Hair follicular keratinocyte (primary cell): ENCODE data around the gene TDRKH. TPM values are rescaled to one million over a fixed set of nuclear protein-coding genes. Genes with fewer than 3 reads are reported as not detected.

Source experiments
- total RNA-seq: library from RNA; depleted of rRNA; stranded (reverse); fragments of >200 nt; gene quantifications from 2 replicates; pipeline ENCODE4 v1.2.3, GENCODE V29; 2015

The TDRKH gene, protein sequence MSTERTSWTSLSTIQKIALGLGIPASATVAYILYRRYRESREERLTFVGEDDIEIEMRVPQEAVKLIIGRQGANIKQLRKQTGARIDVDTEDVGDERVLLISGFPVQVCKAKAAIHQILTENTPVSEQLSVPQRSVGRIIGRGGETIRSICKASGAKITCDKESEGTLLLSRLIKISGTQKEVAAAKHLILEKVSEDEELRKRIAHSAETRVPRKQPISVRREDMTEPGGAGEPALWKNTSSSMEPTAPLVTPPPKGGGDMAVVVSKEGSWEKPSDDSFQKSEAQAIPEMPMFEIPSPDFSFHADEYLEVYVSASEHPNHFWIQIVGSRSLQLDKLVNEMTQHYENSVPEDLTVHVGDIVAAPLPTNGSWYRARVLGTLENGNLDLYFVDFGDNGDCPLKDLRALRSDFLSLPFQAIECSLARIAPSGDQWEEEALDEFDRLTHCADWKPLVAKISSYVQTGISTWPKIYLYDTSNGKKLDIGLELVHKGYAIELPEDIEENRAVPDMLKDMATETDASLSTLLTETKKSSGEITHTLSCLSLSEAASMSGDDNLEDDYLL
- total RNA-seq: 12.3 and 13.3 TPM in 2 replicates

DNA sequence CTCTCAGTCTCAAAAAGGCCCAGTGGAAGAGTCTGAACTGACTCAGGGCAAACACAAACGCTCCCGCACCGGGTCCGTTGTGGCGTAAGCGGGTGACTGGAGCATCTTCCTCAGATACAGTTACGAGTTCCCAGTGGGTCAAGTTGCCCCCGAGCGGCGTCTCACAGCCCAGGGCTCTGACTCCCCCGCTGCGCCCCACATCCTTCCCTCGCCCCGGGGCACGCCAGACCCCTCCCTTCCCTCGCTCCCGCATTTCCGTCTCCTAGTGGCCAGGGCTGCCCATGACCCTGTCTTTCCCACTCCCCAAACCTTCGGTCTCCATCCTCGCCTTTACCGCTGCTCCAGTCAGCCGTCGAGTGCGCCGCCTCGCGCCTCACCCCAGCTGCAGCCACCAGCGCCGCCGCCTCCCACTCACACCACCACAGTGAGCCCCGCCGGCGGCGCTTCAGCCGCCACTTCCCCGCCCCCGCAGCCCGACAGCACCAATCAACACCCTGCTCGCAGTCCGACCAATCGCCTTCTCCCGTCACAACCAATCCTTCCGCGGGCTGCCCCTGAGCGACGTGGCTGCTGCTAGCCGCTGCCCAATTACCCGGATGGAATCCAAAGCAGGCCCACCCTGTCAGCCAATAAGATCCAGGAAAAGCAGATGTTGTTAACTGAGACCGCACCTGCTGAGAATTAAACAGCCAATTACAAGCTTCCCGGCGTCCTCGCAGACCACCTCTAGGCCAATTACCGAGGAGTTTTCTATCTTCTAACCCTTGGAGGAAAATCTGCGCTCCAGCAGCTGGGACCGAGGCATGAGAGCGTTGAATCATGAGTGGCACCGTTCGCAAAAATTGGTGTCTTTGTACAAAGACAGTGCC is at the start of gene TDRKH:
TDRKH (minus strand) TSS at position 430 of the 869 bp plus-strand sequence. CDS start 7,478 bp downstream, outside the sequence.

DNA sequence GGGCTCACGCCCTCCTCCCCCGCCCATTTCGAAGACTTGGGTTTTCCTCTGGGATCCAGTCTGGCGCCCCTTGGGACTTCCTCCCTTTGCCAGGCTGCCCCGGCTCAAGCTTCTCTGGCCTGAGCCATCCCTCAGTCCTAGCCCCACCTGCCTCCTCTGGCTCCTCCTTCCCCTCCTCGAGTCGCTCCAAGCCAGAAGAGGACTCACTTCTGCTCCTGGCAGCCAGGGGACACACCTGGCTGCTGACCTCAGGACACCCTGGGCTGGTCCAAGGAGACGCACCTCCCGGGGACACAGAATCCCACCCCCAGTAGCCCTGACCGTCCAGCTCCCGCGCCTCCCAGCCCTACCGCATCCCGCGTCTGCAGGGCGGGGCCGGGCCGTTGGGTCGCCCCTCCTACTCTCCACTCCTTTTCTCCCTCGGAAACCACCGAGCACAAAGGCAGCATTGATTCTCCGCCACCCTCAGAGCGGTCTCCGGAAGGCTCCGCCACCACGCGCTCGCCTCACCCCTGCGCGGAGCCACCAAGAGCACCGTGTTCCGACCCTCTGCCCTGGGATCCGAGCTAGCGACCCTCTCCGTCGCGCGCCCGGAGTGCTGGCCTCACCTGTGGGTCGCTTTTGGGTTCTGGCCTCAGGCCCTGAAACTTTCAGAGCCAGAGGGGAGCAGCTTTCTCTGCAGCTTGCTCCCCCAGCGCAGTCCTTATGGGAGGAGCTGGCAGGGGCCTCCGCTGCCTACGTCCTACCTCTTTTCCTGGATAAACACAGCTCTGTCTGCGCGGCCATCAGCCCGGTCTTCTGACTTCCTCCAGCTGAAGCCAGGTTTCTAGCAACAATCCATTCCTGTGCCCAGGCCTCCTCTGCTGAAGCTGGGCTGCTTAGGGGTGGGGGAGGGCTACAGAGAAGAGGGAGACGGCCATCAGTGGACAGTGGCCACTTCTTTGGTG is 49.4 kb upstream of the TDRKH start, which contains the start of gene C2CD4D:
C2CD4D (minus strand) TSS at position 364 of the 947 bp plus-strand sequence. CDS start 831 bp downstream, outside the sequence.

DNA sequence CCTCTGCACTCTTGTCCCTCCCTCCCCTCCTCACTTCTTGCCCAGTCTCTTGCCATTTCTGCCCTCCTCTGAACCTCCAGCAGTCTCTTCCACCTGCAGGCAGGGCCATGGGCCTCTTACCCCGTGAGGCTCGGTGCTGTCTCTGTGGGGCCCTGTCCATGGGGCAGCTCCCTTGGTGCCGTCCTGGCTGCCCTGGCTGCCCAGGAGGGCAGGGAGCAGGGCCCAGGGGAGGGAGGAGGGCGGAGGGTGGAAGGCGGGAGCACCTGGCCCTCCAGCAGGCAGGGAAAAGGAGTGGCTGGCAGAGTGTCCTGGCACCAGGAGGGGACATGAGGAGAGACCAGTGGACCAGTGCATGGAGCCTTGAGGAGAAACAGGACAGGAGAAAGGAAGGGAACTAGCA is 41.3 kb upstream of the TDRKH start, which contains the start of gene RORC:
RORC (minus strand) TSS at position 198 of the 400 bp plus-strand sequence; CDS start at position 160, 38 bp downstream.

GRCh38 chr1:151805066-151805820 is 14.9 kb upstream of the TDRKH start, which contains the start of gene LINGO4:
LINGO4 (minus strand) TSS chr1:151805419; CDS start chr1:151802704, 2,715 bp downstream.

DNA sequence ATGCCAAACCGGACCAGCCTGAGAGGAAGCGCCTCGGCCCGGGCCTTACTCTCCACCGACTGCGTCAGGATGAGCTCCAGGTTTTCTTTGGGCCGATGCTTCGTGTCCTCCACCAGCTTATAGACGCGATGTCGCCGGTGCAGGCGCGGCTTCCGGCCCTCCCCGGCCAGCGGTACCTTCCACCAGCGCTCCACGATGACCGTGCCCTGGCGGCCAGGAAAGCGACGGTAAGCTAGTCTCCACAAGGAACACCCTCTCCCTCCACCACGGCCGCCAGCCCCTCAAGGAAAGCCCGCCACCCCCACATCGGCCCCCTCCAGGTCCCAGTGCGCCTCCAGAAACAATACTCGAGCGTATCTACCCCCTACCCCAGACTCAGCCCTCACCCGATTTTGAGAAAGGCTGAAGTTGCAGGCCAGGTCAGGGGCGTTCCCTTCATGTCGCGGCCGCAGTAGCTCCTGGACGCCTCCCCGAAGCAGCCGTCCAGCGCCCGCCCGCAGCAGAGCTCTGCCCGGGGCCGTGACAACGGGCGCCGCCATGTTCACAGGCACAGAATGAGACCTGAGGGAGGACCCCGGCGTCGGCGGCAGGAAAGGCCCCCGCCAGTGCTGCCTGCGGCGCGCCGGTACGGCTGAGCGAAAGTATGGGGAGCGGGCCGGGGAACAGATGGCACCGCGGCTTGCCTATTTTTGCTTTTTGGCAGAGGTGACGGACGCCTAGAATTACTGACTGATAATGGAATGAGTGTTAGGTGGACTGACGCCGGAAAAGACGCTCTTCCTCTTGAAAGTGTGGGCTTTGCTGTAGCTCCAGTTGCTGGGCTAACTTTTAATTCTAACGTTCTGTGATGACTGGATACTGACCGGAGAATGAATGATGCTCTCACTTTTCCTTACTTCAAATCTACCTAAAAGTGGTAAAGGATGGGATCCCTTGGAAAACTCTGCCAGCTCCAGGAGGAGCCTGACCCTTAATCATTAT is 27.1 kb downstream of the TDRKH start, which contains the start of gene MRPL9:
MRPL9 (minus strand) TSS at position 556 of the 981 bp plus-strand sequence; CDS start at position 539, 17 bp downstream.

Other genes starting within 250 kb of the TDRKH start
- gene SNX27, start 178.4 kb downstream of the TDRKH start, total RNA-seq: 9.6 and 12.1 TPM in 2 replicates
- gene CELF3, start 73.7 kb downstream of the TDRKH start, total RNA-seq: not detected in 2 replicates
- gene RIIAD1, start 69.0 kb downstream of the TDRKH start, total RNA-seq: not detected in 2 replicates
- 79.4 and 95.0 TPM in 2 replicates for gene MRPL9, start 27.0 kb downstream of the TDRKH start, total RNA-seq
- not detected in 2 replicates for gene LINGO4, start 14.9 kb upstream of the TDRKH start, total RNA-seq
- 0.16 TPM in 1 of 2 replicates, not detected in the other for gene RORC, start 41.3 kb upstream of the TDRKH start, total RNA-seq
- 0.39 and 0.99 TPM in 2 replicates for gene C2CD4D, start 49.3 kb upstream of the TDRKH start, total RNA-seq
- not detected in 2 replicates for gene THEM5, start 63.2 kb upstream of the TDRKH start, total RNA-seq
- 10.7 and 11.8 TPM in 2 replicates for gene THEM4, start 119.0 kb upstream of the TDRKH start, total RNA-seq
- 417 and 612 TPM in 2 replicates for gene S100A10, start 203.4 kb upstream of the TDRKH start, total RNA-seq
- gene S100A11, start 246.5 kb upstream of the TDRKH start, total RNA-seq: 973 and 1,471 TPM in 2 replicates